Mononuclear cell (primary cell): ENCODE measurements around the gene RAPGEF5. TPM values are rescaled to one million over a fixed set of nuclear protein-coding genes. Genes with fewer than 3 reads are reported as not detected.
"Not testable (repeated sequence)": the region's sequence is repeated elsewhere in the genome, so short reads cannot be mapped to it uniquely, and the experiment has no call there.

Experiments
- H3K27me3 ChIP-seq: 2 replicates; pipeline ENCODE4 v1.6.0; 2011; ENCODE audit warnings: low read length, control low read depth; ENCODE audit not compliant: insufficient read depth
- H3K4me1 ChIP-seq: 2 replicates; pipeline ENCODE4 v1.5.1; 2011; ENCODE audit warnings: mild to moderate bottlenecking, low read length, control low read depth; ENCODE audit not compliant: insufficient read depth
- H3K4me3 ChIP-seq: 2 replicates; pipeline ENCODE4 v1.5.1; 2011; ENCODE audit warnings: mild to moderate bottlenecking, low read length, moderate library complexity
- H3K9me3 ChIP-seq: 2 replicates; pipeline ENCODE4 v1.5.1; 2011; ENCODE audit warnings: low read depth, mild to moderate bottlenecking, control low read depth, low read length
- total RNA-seq: library from RNA; depleted of rRNA; stranded (reverse); fragments of >200 nt; gene quantifications from one replicate; pipeline ENCODE4 v1.2.3, GENCODE V29; 2012

RAPGEF5 gene
- total RNA-seq, 1 donor = 0.63 TPM

DNA sequence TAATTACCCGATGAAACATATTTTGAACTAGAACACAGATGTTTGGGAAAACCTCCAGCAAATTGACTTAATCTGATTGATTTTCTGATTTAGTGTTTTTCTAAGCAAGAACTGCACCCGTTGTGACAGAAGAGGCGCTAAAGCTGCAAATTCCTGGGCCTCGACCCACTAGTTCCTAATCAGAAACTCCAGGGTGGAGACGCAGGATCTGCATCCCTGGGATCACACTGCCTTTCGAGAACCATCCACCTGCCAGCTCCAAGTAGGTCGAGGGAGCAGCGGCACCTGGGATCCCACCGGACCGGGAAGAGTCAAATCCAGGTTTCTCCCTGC, 274.4 kb downstream of the RAPGEF5 start:
- Histone ChIP-seq H3K4me1 (peaks cover 14% of the 10 kb centered on the region), H3K27me3 (peaks cover 24% of the 10 kb centered on the region), H3K4me3 (peak overlapping the region; percentile 42), H3K9me3 (no peaks in the 10 kb centered on the region)

DNA sequence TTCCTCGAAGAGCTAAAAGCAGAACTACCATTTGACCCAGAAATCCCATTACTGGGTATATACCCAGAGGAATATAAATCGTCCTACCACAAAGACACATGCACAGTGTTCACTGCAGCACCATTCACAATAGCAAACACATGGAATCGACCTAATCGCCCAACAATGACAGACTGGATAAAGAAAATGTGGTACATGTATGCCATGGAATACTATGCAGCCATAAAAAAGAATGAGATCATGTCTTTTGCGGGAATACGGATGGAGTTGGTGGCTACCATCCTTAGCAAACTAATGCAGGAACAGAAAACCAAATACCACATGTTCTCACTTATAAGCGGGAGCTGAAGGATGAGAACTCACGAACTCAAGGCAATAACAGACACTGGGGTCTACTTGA, 276.7 kb downstream of the RAPGEF5 start:
- H3K4me3 ChIP-seq, H3K9me3 ChIP-seq: not testable (repeated sequence)
- Histone ChIP-seq H3K27me3 (peaks cover 24% of the 10 kb centered on the region), H3K4me1 (peaks cover 14% of the 10 kb centered on the region)

DNA sequence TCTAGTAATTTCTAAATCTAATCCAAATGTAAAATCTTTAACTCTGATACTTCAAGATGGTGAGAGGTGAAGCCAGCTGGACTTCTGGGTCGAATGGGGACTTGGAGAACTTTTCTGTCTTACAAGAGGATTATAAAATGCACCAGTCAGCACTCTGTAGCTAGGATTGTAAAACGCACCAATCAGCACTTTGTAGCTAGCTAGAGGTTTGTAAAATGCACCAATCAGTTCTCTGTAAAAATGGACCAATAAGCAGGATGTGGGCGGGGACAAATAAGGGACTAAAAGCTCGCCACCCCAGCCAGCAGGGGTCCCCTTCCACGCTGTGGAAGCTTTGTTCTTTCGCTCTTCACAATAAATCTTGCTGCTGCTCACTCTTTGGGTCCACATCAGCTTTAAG, 278.1 kb downstream of the RAPGEF5 start:
- H3K9me3 ChIP-seq, H3K4me3 ChIP-seq: not testable (repeated sequence)
- H3K4me1 ChIP-seq = peaks cover 13% of the 10 kb centered on the region
- H3K27me3 ChIP-seq = peaks cover 27% of the 10 kb centered on the region

DNA sequence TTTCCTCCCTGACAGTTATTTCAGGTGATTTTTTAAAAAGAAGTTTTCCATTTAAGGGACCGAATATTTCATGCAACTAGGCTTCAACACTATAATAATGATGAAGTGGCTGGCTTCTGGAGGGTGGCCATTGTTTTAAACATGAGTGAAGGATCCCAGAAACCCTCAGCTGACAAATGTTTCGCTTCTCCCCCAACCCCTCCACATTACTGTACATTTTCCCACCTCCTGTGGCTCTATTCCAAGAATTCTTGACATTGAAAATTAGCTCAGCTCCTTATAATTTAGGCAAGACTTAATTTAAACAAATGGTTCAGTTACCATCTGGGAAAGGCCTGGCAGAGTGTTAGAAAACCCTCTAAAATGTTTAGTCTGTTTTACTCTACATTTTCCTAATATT, 281.4 kb downstream of the RAPGEF5 start:
- Histone ChIP-seq H3K4me3 (no peak overlapping the region), H3K4me1 (no peaks in the 10 kb centered on the region), H3K9me3 (no peaks in the 10 kb centered on the region), H3K27me3 (peaks cover 12% of the 10 kb centered on the region)

DNA sequence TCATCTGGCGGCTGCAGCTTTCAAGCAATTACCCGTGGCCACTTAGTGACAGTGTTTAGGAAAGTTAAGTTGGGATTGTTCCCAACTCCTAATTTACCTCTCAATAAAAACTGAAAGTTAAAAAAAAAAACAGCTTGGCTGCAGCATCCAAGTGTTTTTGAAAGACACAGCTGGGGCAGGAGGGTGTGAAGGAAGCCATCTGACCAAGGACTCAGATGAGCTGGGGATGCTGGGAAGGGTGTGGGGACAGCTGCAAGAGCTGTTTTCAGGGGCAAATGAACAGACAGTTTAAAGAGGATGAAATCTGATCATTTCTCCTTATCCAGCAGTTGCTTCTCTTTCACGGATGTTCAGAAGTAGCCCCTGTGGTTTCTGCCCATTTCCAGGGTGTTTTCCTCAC, 282.1 kb downstream of the RAPGEF5 start:
- Histone ChIP-seq H3K4me3 (no peak overlapping the region), H3K4me1 (no peaks in the 10 kb centered on the region), H3K9me3 (no peaks in the 10 kb centered on the region), H3K27me3 (peaks cover 8% of the 10 kb centered on the region)

Other genes starting within 250 kb of the RAPGEF5 start
- 1.8 TPM for gene STEAP1B, start 143.0 kb upstream of the RAPGEF5 start, total RNA-seq